ENCODE measurements around the gene ACOX2. TPM values are rescaled to one million over a fixed set of nuclear protein-coding genes. Genes with fewer than 3 reads are reported as not detected.

The ACOX2 gene
- total and polyA plus RNA-seq, 2 of the 8 experiments (the other 6 are each of a cell fraction or from before 2014, with no cell fraction given), result 3.2 to 9.2 TPM

- no peak for FAIRE-seq
- WGBS, 2 experiments (ENCODE audit: extremely low coverage in 1 of 2, insufficient coverage in 1 of 2, insufficient read length in 1 of 2, insufficient replicate concordance in 2 of 2, low coverage in 1 of 2, low lambda C conversion rate in 2 of 2, missing lambda C conversion rate in 1 of 2), result 83% methylated on average over 7 of the region's 7 CpGs; no CpG with 5 or more reads in 1 of the 2 experiments
- no peak for TF ChIP-seq CBX8 (IDR thresholded peaks at IDR 0.05; ENCODE audit: borderline replicate concordance, low read depth, low read length)
- no peak for TF ChIP-seq ATF2 (IDR thresholded peaks at IDR 0.05; ENCODE audit: low read length)
- TF ChIP-seq MAFK (IDR thresholded peaks at IDR 0.05; ENCODE audit: low read depth, low read length), result no peak
- no peak for TF ChIP-seq YY1 (IDR thresholded peaks at IDR 0.05; ENCODE audit: low read depth, low read length)
- no peak for TF ChIP-seq NRF1 (IDR thresholded peaks at IDR 0.05; ENCODE audit: low read depth, low read length)
- TF ChIP-seq SIX5 (IDR thresholded peaks at IDR 0.05; ENCODE audit: low read depth, low read length), result no peak
- no peak for TF ChIP-seq GTF2F1 (IDR thresholded peaks at IDR 0.05; ENCODE audit: borderline replicate concordance, low read depth, low read length)
- TF ChIP-seq TBP (IDR thresholded peaks at IDR 0.05; ENCODE audit: low read depth, low read length), result no peak
- no peak for TF ChIP-seq CEBPB (IDR thresholded peaks at IDR 0.05; ENCODE audit: low read depth, low read length)
- TF ChIP-seq RFX5 (IDR thresholded peaks at IDR 0.05; ENCODE audit: borderline replicate concordance, low read depth, low read length), result no peak
- no peak for TF ChIP-seq TEAD4 (IDR thresholded peaks at IDR 0.05; ENCODE audit: low read depth, low read length)
- Histone ChIP-seq H3K79me2 (ENCODE audit: control insufficient read depth in 1 of 2, insufficient read depth in 2 of 2, low read length in 2 of 2) (no peaks in the 10 kb centered on the region), H3K4ac (replicated peaks; ENCODE audit: insufficient read length, low read depth, low read length) (no peak overlapping the region), H3K18ac (ENCODE audit: extremely low read depth, low read length) (no peak overlapping the region), H3K79me1 (ENCODE audit: low read depth, low read length) (no peaks in the 10 kb centered on the region), H3K56ac (replicated peaks; ENCODE audit: insufficient read length, low read depth, low read length) (no peak overlapping the region), H3K27ac (ENCODE audit: low read depth, low read length) (no peak overlapping the region), H3K9me3 (ENCODE audit: insufficient read depth in 2 of 2, low read depth in 1 of 2, low read length in 1 of 2) (no peaks in the 10 kb centered on the region), H4K8ac (ENCODE audit: extremely low read depth, insufficient read depth, low read length) (no peak overlapping the region), H2BK5ac (ENCODE audit: low read depth, low read length) (no peak overlapping the region), H4K20me1 (replicated peaks in 1 of 2; ENCODE audit: control insufficient read depth in 1 of 2, insufficient read depth in 2 of 2, low read length in 2 of 2) (no peaks in the 10 kb centered on the region), H3K9ac (replicated peaks in 1 of 4; ENCODE audit: extremely low read depth in 1 of 4, low read depth in 3 of 4, low read length in 3 of 4) (no peak overlapping the region), H2AFZ (ENCODE audit: low read length) (0 out of 2 replicates have a peak overlapping the region, but pooled peaks have one; percentile 38), H4K91ac (replicated peaks; ENCODE audit: insufficient read length, low read length) (no peak overlapping the region), H3K14ac (ENCODE audit: insufficient read length) (no peak overlapping the region), H2BK20ac (ENCODE audit: low read length) (no peak overlapping the region), H3K36me3 (ENCODE audit: control insufficient read depth in 2 of 4, insufficient read depth in 4 of 4, low read length in 3 of 4) (no peaks in the 10 kb centered on the region), H2BK12ac (ENCODE audit: low read depth, low read length) (no peak overlapping the region), H3K4me1 (replicated peaks in 1 of 4; ENCODE audit: control insufficient read depth in 3 of 4, insufficient read depth in 4 of 4, low read length in 3 of 4) (no peaks in the 10 kb centered on the region; a peak in 1 of 7 replicates), H2BK15ac (ENCODE audit: low read length) (no peak overlapping the region), H2BK120ac (replicated peaks; ENCODE audit: low read depth, low read length) (no peak overlapping the region), H3K4me3 (ENCODE audit: extremely low read depth in 1 of 4, insufficient read depth in 2 of 4, low read depth in 3 of 4, low read length in 4 of 4) (no peak overlapping the region), H3K23me2 (ENCODE audit: low read depth, low read length) (no peaks in the 10 kb centered on the region; the same call in 1 of the 2 replicates), H3K4me2 (ENCODE audit: insufficient read depth in 1 of 2, low read depth in 2 of 2, low read length in 2 of 2) (no peak overlapping the region), H4K5ac (ENCODE audit: insufficient read length, low read depth, low read length) (no peak overlapping the region), H3K23ac (ENCODE audit: insufficient read length) (no peak overlapping the region), H3K27me3 (replicated peaks in 1 of 4; ENCODE audit: control insufficient read depth in 3 of 4, extremely low read depth in 1 of 4, insufficient read depth in 3 of 4, low read length in 3 of 4) (peaks cover 0 to 4% (median 0%) of the 10 kb centered on the region in 4 experiments; a peak in 1 of 7 replicates), H2AK5ac (ENCODE audit: low read depth, low read length) (no peak overlapping the region)
- ChIA-PET POLR2A (ENCODE audit: partially characterized antibody) (interaction anchor here (1.6 kb wide), 1 partner anchor 52 kb away, joined by 3 read pairs; no protein-coding TSS in a partner anchor), CTCF (ENCODE audit: partially characterized antibody) (interaction anchor here (0.6 to 2.9 kb wide), 9 partner anchors 11 to 118 kb away, joined by 3 to 9 read pairs (median 3); no protein-coding TSS in a partner anchor)
- DNase-seq (ENCODE audit: low read depth in 1 of 2, low spot score in 2 of 2), result no peak
These were observed 52.8 kb downstream of the ACOX2 start for GRCh38 chr3:58484045-58484721.

Data from H1 (cell line).